Activated naive CD8-positive, alpha-beta T cell treated with anti-CD3 and anti-CD28 coated beads for 36 hours (primary cell): Measurements from ENCODE around the gene TMEM192. TPM values are rescaled to one million over a fixed set of nuclear protein-coding genes. Genes with fewer than 3 reads are reported as not detected.
"Not testable (repeated sequence)": the region's sequence is repeated elsewhere in the genome, so short reads cannot be mapped to it uniquely, and the experiment has no call there.

ENCODE experiments used
- DNase-seq: peaks from one replicate; pipeline ENCODE4 v3.0.0; 2021
- H3K27ac Mint-ChIP-seq: one replicate; pipeline ENCODE4 v1.8.0; 2022; ENCODE audit warnings: mild to moderate bottlenecking, moderate library complexity, mixed read lengths
- H3K27me3 Mint-ChIP-seq: one replicate; pipeline ENCODE4 v1.8.0; 2022; ENCODE audit warnings: mild to moderate bottlenecking, mixed read lengths
- H3K36me3 Mint-ChIP-seq: one replicate; pipeline ENCODE4 v1.8.0; 2021; ENCODE audit warnings: mild to moderate bottlenecking, mixed read lengths
- H3K4me1 Mint-ChIP-seq: one replicate; pipeline ENCODE4 v1.8.0; 2021; ENCODE audit warnings: mixed read lengths
- H3K4me3 Mint-ChIP-seq: one replicate; pipeline ENCODE4 v1.8.0; 2022; ENCODE audit warnings: mild to moderate bottlenecking, moderate library complexity, mixed read lengths
- H3K9me3 Mint-ChIP-seq: one replicate; pipeline ENCODE4 v1.8.0; 2022; ENCODE audit warnings: mixed read lengths
- total RNA-seq, 2 experiments: library from RNA; stranded (reverse); gene quantifications; one replicate each; pipeline ENCODE4 v1.2.3, GENCODE V29; 2021

Gene TMEM192
- total RNA-seq, 2 experiments from 2014 or later: 13.2 to 14.9 TPM

DNA sequence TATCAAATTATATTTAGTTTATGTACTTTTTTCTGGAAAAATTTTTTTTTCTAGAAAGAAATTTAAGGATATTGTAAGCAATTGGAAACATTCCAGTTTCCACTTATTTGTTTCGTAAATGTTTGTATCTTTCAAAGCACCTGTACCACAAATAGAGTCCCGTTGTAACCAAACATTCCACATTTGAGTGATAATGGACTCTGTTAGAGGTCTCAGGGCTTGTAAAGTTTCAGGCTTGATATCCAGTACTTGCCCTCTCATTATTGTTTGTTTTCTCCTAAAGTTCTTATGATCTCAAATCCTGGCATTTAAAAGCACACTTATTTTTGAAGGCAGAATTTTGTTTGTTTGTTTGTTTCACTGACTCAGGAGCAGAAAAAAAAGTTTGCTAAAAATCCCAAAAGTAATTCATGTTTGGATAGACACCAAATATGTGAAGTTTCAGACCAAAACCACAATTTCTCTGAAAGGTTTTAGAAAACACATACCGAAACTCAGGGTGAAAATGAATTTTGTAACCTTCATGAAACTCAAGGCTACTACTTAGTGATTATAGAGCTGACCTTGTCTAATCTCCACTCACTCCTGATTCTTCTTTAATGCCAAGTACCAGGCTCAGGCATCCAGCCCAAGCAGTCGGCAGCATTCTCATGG lies 5.7 kb upstream of the TMEM192 start:
- no peak overlapping the region for H3K4me3 Mint-ChIP-seq
- peaks cover 4% of the 10 kb centered on the region for H3K27me3 Mint-ChIP-seq
- H3K36me3 Mint-ChIP-seq: no peaks in the 10 kb centered on the region
- H3K4me1 Mint-ChIP-seq: peaks cover 5% of the 10 kb centered on the region
- no peak for DNase-seq
- H3K9me3 Mint-ChIP-seq: no peaks in the 10 kb centered on the region
- no peak overlapping the region for H3K27ac Mint-ChIP-seq

DNA sequence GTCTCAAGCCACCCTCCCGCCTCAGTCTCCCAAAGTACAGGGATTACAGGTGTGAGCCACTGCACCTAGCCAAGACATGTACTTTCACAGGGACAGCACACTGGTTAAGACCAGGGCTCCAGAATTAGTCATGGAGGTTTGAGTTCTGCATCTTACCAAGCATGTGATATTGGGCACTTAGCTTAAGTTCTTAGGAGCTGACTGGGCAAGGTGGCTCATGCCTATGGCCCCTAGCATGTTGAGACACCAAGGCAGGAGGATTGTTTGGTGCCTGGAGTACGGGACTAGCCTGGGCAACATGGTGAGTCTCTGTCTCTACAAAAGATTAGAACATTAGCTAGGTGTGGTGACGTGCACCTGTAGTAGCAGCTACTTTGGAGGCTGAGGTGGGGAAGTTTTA lies 2.6 kb upstream of the TMEM192 start:
- H3K4me1 Mint-ChIP-seq: peaks cover 14% of the 10 kb centered on the region
- H3K4me3 Mint-ChIP-seq: no peak overlapping the region
- H3K27me3 Mint-ChIP-seq: peaks cover 4% of the 10 kb centered on the region
- peaks cover 4% of the 10 kb centered on the region for H3K36me3 Mint-ChIP-seq
- DNase-seq: no peak
- H3K27ac Mint-ChIP-seq: no peak overlapping the region
- H3K9me3 Mint-ChIP-seq: no peaks in the 10 kb centered on the region

DNA sequence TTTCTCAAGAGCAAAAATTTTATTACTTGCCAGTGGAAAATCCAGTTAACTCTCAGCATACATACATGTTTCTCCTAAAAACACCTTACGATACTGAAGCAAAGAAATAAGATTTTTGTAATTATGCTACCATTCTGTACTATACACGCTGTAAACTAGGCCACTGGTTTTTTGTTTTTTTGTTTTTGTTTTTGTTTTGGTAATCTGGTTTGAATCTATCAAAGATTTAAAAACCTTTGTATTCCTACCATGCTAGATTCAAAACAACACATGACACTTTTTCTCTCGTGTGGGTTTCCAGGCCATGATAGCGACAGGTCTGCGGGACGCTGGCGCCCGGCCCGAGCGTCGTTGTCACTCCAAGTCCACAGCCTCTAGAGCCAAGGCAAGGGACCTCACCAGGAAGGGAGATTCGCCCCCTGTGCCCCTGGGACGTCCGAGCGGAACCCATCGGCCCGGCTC lies 723 bp downstream of the TMEM192 start:
- no peaks in the 10 kb centered on the region for H3K27me3 Mint-ChIP-seq
- no peak for DNase-seq
- H3K9me3 Mint-ChIP-seq: no peaks in the 10 kb centered on the region
- H3K4me1 Mint-ChIP-seq: peaks cover 17% of the 10 kb centered on the region
- H3K27ac Mint-ChIP-seq: peak overlapping the region; percentile 93
- peaks cover 10% of the 10 kb centered on the region for H3K36me3 Mint-ChIP-seq
- H3K4me3 Mint-ChIP-seq: peak overlapping the region; percentile 95

DNA sequence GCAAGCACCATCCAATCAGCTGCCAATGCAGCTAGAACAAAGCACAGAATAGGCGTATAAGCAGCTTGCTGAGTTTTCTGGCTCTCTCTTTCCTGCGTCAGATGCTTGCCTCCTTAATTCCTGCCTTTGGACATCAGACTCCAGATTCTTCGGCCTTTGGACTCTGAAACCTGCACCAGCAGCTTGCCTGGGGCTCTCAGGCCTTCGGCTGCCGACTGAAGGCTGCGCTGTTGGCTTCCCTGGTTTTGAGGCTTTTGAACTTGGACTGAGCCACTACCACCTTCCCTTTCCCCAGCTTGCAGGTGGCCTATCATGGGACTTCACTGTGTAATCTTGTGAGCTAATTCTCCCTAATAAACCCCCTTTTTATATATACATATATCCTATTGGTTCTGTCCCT lies 6.1 kb downstream of the TMEM192 start:
- Mint-ChIP-seq H3K36me3 (peaks cover 10% of the 10 kb centered on the region), H3K4me3 (no peak overlapping the region), H3K4me1 (peaks cover 10% of the 10 kb centered on the region), H3K9me3 (no peaks in the 10 kb centered on the region), H3K27me3 (no peaks in the 10 kb centered on the region), H3K27ac (no peak overlapping the region)
- DNase-seq: no peak

DNA sequence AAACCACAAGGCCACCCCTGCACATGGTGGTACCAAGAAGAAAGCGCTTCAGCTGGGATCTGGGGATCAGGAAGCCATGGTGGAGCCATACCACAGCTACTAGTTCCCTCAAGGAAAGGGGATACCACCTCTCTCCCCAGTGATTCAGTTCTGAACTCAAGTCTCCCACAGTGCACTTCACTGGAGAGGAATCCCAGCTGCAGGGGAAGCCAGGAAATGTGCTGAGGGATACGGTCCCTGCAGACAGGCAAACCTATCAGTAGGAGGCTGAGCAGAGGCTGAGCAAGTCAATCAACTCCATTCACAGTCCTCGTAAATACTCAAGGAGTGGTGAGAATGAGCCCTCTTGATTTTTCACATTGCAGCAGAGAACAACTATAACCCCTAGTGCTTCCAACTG lies 11.0 kb downstream of the TMEM192 start:
- Mint-ChIP-seq H3K27ac (no peak overlapping the region), H3K36me3 (peaks cover 3% of the 10 kb centered on the region), H3K9me3 (no peaks in the 10 kb centered on the region), H3K27me3 (no peaks in the 10 kb centered on the region), H3K4me3 (no peak overlapping the region), H3K4me1 (peaks cover 1% of the 10 kb centered on the region)
- DNase-seq: no peak

DNA sequence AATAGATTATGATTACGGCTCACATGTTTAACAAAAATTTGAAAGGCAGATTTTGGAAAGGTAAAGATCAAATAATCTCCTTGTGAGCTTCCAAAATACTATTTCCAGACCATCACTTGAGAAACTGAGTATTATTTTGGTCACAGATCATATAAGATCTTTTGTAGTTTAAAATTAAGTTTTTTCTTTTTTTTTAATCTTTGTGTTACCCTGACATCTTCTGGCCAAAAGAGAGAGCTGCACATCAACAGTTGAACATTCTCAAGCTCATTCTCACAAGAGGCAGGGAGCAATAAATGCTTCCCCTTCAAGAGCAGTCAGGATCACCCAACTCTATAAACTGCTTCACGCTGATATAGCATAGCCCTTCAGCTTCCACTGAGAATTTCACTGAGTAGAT lies 15.9 kb downstream of the TMEM192 start:
- no peak overlapping the region for H3K4me3 Mint-ChIP-seq
- peaks cover 1% of the 10 kb centered on the region for H3K4me1 Mint-ChIP-seq
- H3K9me3 Mint-ChIP-seq: no peaks in the 10 kb centered on the region
- H3K27me3 Mint-ChIP-seq: no peaks in the 10 kb centered on the region
- H3K27ac Mint-ChIP-seq: no peak overlapping the region
- DNase-seq: no peak
- peaks cover 5% of the 10 kb centered on the region for H3K36me3 Mint-ChIP-seq

DNA sequence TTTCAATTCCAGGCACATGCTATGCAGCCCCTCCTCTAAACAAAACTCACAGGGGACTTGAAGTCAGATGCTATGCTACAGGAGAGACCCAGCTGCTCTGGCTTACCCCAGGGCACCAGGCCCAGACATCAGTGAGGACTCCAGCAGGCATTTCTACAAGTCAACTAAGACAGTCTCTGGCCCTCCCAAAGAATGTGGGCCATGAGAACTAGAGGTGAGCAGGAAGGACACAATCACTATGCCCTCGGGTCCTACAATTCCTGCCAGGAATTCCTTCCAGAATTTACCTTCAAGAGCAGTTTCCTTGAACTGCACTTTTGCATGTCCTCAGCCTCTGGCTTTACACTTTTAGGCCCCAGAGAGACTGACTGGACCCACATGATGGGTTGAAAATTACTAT lies 17.4 kb downstream of the TMEM192 start:
- peaks cover 1% of the 10 kb centered on the region for H3K4me1 Mint-ChIP-seq
- no peaks in the 10 kb centered on the region for H3K27me3 Mint-ChIP-seq
- DNase-seq: no peak
- no peaks in the 10 kb centered on the region for H3K9me3 Mint-ChIP-seq
- H3K36me3 Mint-ChIP-seq: peaks cover 5% of the 10 kb centered on the region
- no peak overlapping the region for H3K27ac Mint-ChIP-seq
- H3K4me3 Mint-ChIP-seq: no peak overlapping the region

DNA sequence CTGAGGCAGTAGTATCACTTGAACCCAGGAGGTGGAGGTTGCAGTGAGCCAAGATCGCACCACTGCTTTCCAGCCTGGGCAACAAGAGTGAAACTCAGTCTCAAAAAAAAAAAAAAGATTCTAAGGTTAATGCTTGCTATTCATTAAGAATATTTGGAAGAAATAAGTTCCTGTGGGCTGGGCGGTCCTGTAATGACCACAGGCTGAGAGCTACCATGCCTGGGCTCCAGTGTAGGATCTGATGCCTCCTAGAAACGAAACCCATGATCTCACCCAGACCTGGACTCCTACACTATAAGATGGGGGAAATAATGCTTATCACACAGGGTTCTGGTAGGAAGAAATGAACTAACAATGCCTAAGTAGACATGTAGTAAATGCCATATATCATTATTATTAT lies 17.8 kb downstream of the TMEM192 start:
- Mint-ChIP-seq H3K27ac (no peak overlapping the region), H3K4me1 (peaks cover 1% of the 10 kb centered on the region), H3K4me3 (no peak overlapping the region), H3K27me3 (no peaks in the 10 kb centered on the region), H3K36me3 (peaks cover 6% of the 10 kb centered on the region), H3K9me3 (no peaks in the 10 kb centered on the region)
- no peak for DNase-seq

DNA sequence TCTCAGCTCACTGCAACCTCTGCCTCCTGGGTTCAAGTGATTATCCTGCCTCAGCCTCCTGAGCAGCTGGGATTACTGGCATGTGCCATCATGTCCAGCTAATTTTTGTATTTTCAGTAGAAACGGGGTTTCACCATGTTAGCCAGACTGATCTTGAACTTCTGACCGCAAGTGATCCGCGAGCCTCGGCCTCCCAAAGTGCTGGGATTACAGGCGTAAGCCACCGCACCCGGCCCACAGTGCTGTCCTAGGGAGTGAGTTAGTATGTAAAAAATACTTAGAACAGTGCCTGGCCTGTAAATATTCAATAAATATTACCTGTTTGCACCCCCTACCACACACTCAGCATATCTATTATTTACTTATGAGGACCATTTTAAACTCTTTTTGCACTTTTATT lies 20.5 kb downstream of the TMEM192 start:
- not testable (repeated sequence) for H3K4me3 Mint-ChIP-seq, DNase-seq, H3K27ac Mint-ChIP-seq, H3K9me3 Mint-ChIP-seq, H3K4me1 Mint-ChIP-seq, H3K27me3 Mint-ChIP-seq
- peaks cover 14% of the 10 kb centered on the region for H3K36me3 Mint-ChIP-seq

DNA sequence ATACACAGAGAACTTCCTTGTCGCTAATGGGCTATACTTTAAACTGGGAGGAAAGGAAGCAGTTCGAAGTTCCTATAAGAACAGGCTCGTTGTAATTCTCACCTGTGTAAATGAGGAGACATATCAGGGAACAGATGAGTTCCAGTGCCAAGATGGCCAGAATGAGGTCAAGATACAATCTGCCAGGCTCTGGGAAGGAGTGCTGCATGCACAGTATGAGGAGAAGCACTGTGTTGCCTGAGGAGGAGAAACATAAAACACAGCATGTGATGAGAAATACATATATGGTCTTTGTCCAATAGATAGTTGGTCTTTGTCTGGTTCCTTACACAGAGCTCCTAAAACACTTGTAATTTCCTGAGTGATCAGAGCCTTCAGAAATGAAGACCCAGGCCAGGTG lies 24.3 kb downstream of the TMEM192 start:
- H3K4me3 Mint-ChIP-seq: no peak overlapping the region
- H3K27me3 Mint-ChIP-seq: no peaks in the 10 kb centered on the region
- no peak overlapping the region for H3K27ac Mint-ChIP-seq
- H3K9me3 Mint-ChIP-seq: no peaks in the 10 kb centered on the region
- no peak for DNase-seq
- H3K36me3 Mint-ChIP-seq: peaks cover 26% of the 10 kb centered on the region
- no peaks in the 10 kb centered on the region for H3K4me1 Mint-ChIP-seq

DNA sequence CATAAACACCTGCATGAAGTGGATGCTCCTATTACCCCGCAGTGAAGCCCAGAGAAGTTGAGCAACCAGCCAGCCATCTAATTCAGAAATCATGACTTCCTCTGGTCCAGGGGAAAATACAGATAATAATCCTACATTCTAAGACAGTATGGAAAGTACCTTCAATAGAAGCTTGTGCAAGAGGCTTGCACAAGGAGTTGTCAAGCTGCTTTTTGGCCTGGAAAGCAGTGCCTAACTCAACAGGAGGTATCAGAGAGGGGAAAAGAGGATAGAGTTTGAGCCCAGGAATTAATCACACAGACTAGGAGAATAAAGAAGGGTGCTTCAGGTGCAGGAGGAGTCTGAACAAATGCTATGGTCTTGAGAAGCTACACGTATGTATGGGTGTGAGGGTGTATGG lies 26.7 kb downstream of the TMEM192 start:
- H3K4me1 Mint-ChIP-seq: no peaks in the 10 kb centered on the region
- no peaks in the 10 kb centered on the region for H3K27me3 Mint-ChIP-seq
- no peak overlapping the region for H3K27ac Mint-ChIP-seq
- H3K4me3 Mint-ChIP-seq: no peak overlapping the region
- no peak for DNase-seq
- peaks cover 23% of the 10 kb centered on the region for H3K36me3 Mint-ChIP-seq
- no peaks in the 10 kb centered on the region for H3K9me3 Mint-ChIP-seq

DNA sequence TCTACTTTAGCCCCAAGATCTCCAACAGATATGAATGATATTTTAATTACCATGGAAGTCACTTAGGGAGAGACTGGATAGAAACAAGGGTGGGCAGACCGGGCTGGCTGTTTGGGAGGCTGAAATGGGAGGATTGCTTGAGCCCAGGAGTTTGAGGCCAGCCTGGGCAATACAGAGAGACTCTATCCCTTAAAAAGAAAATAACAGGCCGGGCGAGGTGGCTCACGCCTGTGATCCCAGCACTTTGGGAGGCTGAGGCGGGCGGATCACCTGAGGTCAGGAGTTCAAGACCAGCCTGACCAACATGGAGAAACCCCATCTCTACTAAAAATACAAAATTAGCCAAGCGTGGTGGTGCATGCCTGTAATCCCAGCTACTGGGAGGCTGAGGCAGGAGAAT lies 27.9 kb downstream of the TMEM192 start:
- H3K9me3 Mint-ChIP-seq, H3K27me3 Mint-ChIP-seq, H3K4me1 Mint-ChIP-seq, DNase-seq, H3K4me3 Mint-ChIP-seq, H3K27ac Mint-ChIP-seq: not testable (repeated sequence)
- peaks cover 21% of the 10 kb centered on the region for H3K36me3 Mint-ChIP-seq

DNA sequence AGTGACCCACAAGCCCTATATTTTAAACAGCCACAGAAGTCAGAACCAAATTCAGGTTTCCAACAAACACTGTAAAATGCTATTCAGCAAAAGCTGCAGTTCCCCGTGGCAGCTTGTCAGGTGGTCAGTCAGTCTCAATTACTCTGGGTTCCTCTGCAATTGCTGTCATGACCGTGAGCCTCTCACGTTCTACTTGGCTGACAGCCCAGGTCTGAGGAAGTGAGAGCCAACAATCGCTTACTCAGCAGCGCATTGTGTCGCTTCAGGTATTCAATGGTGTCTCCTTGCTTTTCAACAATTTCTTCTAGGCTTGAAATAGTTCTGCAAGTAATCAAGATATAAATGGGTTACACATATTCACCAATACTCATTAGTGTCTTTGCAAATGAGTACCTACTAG lies 33.2 kb downstream of the TMEM192 start:
- H3K27me3 Mint-ChIP-seq: no peaks in the 10 kb centered on the region
- H3K4me3 Mint-ChIP-seq: no peak overlapping the region
- H3K36me3 Mint-ChIP-seq: peaks cover 10% of the 10 kb centered on the region
- no peaks in the 10 kb centered on the region for H3K4me1 Mint-ChIP-seq
- H3K27ac Mint-ChIP-seq: no peak overlapping the region
- H3K9me3 Mint-ChIP-seq: no peaks in the 10 kb centered on the region
- DNase-seq: no peak

DNA sequence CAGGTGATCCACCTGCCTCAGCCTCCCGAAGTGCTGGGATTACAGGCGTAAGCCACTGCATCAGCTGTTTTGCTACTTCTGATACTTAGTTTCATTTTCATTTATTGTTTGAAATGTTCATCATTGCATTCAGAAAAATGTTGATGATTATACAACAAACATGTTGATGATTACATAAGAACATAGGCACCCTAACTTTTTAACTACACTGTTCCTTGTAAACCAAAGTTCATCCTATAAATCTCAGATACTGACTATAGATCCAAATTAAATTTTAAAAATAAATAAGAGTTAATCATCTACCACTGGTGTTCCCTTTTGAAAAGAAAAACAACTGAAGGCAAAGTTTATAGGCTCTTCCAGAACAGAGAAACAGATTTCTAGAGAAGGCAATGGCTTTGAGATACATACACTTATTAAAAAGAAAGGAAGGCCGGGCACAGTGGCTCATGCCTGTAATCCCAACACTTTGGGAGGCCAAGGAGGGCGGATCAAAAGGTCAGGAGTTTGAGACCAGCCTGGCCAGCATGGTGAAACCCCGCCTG lies 35.6 kb downstream of the TMEM192 start:
- Mint-ChIP-seq H3K36me3 (peaks cover 12% of the 10 kb centered on the region), H3K9me3 (no peaks in the 10 kb centered on the region), H3K4me3 (no peak overlapping the region), H3K27me3 (no peaks in the 10 kb centered on the region), H3K4me1 (no peaks in the 10 kb centered on the region), H3K27ac (no peak overlapping the region)
- DNase-seq: no peak

DNA sequence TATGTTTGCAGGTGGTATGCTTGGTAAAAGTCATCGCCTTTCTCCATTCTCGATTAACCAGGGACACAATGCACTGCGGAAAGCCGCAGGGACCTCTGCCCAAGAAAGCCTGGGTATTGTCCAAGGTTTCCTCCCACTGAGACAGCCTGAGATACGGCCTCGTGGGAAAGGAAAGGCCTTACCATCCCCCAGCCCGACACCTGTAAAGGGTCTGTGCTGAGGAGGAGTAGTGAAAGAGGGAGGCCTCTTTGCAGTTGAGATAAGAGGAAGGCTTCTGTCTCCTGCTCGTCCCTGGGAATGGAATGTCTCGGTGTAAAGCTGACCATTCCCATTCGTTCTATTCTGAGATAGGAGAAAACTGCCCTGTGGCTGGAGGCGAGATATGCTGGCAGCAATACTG lies 39.3 kb downstream of the TMEM192 start:
- not testable (repeated sequence) for H3K4me3 Mint-ChIP-seq, H3K27ac Mint-ChIP-seq, H3K4me1 Mint-ChIP-seq, H3K9me3 Mint-ChIP-seq, H3K27me3 Mint-ChIP-seq, DNase-seq
- H3K36me3 Mint-ChIP-seq: peaks cover 12% of the 10 kb centered on the region

DNA sequence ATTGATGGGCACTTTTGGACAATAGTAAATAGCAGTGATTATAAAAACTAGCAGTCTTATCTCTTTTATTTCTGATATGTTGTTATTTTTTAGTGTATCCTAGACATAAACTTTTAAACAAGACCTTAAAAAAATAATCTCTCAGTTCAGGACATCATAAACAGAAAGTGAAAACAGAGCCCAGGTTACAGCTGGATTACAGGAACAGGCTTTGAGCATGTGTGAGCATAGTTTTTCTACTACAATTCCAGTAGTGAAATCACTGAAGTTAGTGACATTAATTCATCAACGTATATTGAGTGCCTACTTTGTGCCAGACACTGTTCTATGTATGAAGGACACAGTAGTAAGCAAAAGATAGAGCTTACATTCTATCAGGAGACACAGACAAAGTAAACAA lies 42.1 kb downstream of the TMEM192 start:
- no peaks in the 10 kb centered on the region for H3K4me1 Mint-ChIP-seq
- DNase-seq: no peak
- no peak overlapping the region for H3K4me3 Mint-ChIP-seq
- peaks cover 3% of the 10 kb centered on the region for H3K36me3 Mint-ChIP-seq
- H3K27me3 Mint-ChIP-seq: no peaks in the 10 kb centered on the region
- no peak overlapping the region for H3K27ac Mint-ChIP-seq
- H3K9me3 Mint-ChIP-seq: no peaks in the 10 kb centered on the region
